HuH-7 (cell line): Measurements from ENCODE around the gene ADAMTS17.
A peak's percentile ranks its signal among the peaks of the same experiment; 100 is the strongest.

ENCODE experiments used
- DNase-seq: peaks from one replicate; pipeline ENCODE4 v3.0.0; 2011; ENCODE audit warnings: low spot score

ADAMTS17 gene

DNA sequence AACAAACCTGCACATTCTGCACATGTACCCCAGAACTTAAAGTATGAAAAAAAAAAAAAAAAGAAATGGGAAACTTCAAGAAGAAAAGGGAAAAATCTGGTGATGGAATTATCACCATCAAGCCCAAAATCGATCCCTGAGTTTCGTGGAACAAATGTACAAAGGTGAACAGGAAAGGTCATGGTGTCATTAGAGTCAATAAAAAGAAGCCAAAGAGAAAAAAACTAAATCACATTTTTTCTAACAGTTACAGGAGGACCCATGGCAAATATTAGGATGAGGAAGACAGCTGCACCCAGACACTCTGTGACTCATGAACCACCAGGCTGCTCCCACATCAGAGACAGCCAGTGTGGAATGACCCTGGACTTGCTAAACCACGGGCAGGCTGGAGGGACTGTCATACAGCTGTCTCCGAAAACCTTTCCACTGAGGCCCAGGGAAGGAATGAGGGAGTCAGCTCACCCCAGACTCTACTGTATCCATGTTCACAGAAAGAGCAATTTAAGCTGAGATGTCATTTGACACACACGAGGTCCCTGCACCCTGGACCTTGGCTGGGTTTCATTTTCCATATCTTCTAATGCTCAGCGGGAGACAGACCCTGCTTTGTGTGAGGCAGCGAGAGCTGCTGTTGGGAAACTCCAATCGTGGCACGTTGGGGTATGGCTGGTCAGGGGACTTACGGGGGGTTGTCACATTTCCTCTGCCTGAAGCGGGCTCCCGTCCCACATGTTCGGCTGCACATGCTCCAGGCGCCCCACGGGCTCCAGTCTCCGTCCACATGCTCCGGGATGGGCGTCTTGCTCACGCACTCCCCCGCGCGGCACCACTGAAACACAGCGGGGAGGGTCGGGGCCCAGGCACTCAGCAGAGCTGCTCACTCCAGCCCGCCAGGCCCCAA is 210.2 kb downstream of the ADAMTS17 start:
- DNase-seq: peak; percentile 84

- DNase-seq: peak; percentile 28
Observed at GRCh38 chr15:100129677-100130076, 212.1 kb downstream of the ADAMTS17 start.

- no peak for DNase-seq
Observed at GRCh38 chr15:100125401-100126191, 216.2 kb downstream of the ADAMTS17 start.

- no peak for DNase-seq
Observed at GRCh38 chr15:100124936-100125335, 216.8 kb downstream of the ADAMTS17 start.

- DNase-seq: no peak
Observed at GRCh38 chr15:100124361-100124760, 217.4 kb downstream of the ADAMTS17 start.

DNA sequence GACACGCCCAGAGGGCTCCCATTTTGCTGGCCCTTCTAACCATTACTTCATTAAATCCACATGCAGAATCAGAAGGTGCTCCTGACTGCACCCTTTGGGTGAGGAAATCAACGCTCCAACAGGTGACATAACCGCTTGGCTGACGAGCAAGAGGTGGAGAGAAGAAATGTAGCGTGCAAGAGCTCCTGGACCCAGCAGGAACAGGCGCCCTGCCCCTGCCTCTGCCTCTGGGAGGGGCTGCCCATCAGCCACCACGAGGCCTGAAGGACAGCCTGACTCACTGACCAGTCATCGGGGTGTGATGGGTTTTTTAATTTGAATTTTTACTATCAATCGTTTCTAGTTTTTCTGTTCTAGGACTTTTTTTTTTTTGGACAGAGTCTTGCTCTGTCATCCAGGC is 218.2 kb downstream of the ADAMTS17 start:
- no peak for DNase-seq

DNA sequence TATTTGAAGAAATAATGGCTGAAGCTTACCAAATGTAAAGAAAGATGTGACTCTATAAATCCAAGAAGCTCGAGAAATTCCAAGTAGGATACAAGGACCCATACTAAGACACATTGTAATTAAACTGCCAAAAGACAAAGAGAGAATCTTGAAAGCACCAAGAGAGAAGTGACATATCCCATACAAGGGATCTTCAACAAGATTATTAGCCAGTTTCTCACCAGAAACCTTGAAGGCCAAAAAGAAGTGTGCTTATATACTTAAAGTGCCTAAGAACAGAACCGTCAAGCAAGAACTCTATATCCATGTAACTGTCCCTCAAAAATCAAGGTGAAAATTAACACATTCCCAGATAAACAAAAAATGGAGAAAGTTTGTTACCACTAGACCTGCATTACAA is 220.5 kb downstream of the ADAMTS17 start:
- DNase-seq: no peak

DNA sequence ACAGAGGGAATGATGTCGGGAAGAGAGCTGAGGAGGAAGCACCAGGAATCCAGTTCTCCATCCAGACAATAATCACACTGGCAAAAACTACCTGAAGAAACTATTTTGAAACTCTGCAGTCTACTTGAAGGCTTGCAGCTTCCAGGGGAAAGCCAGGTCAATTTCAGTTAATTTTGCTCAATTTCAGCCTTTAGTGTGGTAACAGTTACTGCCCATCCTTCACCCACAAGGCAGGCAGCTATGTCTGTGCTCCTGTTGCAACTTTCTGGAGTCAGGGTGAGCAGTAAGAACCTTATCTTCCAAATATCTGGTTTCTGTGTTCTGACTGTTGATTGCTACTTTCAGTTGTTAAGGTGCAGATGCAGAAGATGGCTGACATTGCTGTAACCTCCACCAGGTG is 221.7 kb downstream of the ADAMTS17 start:
- DNase-seq: no peak

DNA sequence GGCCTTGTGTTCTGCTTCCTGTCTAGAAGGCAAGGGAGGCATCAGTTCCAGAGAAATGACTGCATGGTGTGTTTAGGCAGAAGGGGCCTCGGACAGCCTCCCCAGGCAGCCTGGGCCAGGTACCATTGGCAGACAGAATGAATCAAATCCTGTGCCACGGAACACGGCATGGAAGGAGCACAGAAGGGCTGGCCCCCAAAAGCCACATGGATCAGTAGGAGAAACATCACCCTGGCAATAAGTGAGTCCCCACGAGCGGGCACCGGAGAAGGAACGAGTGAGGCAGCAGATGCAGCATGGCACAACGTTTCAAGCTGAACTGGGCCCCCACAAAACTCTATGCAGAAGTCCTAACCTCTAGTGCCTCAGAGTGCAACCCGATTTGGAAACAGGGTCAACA is 223.2 kb downstream of the ADAMTS17 start:
- no peak for DNase-seq

- DNase-seq: no peak
Observed at GRCh38 chr15:100116416-100117190, 225.2 kb downstream of the ADAMTS17 start.

DNA sequence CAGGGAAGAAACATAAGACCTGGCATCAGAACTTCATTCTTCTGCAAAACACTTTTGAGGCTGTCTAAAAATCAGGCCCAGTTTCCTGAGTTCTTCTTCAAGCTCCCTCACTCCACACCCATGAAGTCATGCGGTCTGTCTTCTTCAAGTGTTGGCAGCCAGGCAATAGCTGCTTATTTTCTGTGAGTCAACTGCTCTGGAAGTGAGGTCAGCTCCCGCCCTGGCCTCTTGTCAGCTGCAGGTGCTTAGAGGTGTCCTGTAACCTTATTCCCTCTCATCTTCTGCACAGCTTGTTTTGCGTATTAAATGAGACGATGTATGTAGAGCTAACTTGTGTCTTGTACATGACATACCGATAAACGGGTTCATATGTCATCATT is 226.1 kb downstream of the ADAMTS17 start:
- no peak for DNase-seq

DNA sequence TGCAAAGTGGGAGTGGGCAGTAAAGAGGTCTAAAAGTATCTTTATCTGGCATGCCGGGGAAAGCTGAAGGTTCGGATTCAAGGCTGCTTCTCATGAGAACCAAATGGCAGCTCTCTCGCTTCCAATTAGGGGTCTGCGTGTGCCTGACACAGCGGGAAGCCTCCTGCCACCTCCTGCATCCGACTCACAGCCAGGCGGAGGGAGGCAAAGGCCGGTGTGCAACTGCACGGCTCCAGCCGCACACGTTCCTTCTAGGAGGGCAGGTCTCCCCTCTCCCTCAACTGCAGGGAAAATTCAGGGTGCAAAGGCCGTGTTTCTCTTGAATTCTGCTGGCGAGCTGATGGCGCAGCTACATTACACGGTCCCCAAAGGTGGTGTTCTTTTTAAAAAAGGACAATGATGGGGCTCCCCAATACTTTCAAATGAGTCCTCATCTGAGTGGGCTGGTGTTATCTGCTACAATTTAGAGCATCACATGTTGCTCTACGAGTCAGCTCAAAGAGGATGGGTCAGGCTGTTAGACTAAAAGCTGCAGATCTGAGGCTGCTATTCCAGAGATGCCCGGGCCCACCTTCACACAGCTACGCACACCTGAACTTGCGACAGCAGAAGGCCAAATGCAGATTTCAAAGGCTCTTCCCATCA is 226.6 kb downstream of the ADAMTS17 start:
- no peak for DNase-seq

GRCh38 chr15:100114571-100114970 is 227.2 kb downstream of the ADAMTS17 start:
- no peak for DNase-seq

- no peak for DNase-seq
Observed at GRCh38 chr15:100114100-100114499, 227.7 kb downstream of the ADAMTS17 start.

DNA sequence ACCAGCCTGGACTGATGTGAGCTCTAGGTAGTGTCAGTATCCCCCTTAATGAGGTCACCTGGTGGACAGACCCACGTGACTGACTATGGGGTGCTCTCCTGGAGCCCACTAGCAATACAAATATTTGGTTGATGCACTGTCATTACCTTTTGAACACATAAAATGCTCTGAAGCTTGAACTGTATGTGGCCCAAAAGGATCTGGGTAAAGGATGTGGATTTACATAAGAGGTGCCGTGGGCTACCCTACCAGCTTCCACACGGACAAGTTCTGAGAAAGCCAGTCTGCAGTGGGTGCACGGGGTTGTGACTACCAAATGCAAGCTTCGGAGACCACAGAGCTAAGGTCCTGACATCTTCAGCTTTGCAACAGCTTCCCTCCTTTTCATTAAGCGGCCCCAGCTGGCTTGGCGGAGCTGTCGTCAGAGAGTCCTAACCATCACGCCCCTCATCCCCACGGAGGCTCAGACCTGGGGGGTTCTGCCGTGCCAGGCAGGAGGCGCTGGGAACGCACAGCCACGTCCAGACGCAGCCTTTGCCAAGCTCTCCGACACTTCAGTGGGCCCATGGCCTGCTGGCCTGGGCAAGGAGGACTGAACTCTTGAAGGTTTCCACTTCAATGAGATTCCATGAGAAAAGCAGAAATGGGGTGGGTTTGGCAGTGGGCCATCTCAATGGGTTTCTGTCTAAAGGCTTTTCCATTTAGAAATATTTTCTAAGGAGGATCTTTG is 228.3 kb downstream of the ADAMTS17 start:
- DNase-seq: no peak

DNA sequence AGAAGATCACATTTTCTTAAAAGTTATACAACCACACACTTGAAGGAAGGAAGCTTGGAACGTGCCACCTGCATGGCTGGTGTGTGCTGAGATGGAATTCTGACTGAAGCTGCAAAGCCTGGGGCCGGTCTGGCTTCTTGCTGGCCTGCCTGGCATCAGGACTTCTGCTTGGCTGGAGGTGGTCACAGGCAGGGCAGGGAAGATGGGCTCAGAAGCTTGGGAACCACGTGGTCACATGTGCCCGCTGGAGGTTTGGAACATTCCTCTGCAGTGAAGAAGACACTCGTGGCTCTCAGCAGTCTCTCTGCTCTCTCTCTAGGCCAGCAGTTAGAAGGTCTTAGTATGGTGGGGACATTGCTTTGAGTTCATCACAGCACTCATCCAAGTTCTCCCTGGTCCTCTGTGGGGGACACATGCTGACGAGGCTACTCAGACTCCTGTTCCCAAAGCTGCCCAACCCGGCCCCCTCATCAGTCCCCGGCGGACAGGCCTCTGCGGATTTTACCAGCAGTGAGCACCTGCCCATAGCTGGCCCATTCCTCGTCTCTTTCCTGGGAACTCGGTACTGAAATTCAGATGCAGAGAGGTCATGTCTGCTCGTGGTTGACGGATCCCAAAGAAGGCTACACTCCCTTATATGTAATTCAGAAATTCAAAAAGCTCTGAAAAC is 229.0 kb downstream of the ADAMTS17 start:
- no peak for DNase-seq

DNA sequence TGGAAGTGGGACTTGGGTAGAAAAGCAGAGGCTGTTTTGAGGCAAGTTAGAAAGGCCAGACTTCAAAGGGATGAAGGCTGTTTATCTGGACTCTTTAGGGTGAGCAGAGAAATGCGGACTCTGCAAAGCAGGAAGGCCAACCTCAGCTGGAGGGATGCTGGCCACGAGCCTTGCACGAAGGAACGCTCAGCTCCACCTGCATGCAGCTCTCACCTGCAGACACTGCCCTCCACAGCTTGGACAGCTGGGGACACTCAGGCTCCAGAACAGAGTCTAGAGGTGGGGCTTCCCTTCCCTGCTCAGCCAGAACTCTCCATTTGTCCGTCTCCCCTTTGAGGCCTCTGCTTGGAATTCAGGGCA is 229.7 kb downstream of the ADAMTS17 start:
- no peak for DNase-seq

- DNase-seq: no peak
Observed at GRCh38 chr15:100111125-100112060, 230.4 kb downstream of the ADAMTS17 start.

GRCh38 chr15:100109486-100110035 is 232.2 kb downstream of the ADAMTS17 start:
- no peak for DNase-seq
